Measurements from ENCODE around the gene ELF2. TPM values are rescaled to one million over a fixed set of nuclear protein-coding genes. Genes with fewer than 3 reads are reported as not detected.

Gene ELF2
- total RNA-seq = 48.7 and 57.9 TPM in 2 replicates

DNA sequence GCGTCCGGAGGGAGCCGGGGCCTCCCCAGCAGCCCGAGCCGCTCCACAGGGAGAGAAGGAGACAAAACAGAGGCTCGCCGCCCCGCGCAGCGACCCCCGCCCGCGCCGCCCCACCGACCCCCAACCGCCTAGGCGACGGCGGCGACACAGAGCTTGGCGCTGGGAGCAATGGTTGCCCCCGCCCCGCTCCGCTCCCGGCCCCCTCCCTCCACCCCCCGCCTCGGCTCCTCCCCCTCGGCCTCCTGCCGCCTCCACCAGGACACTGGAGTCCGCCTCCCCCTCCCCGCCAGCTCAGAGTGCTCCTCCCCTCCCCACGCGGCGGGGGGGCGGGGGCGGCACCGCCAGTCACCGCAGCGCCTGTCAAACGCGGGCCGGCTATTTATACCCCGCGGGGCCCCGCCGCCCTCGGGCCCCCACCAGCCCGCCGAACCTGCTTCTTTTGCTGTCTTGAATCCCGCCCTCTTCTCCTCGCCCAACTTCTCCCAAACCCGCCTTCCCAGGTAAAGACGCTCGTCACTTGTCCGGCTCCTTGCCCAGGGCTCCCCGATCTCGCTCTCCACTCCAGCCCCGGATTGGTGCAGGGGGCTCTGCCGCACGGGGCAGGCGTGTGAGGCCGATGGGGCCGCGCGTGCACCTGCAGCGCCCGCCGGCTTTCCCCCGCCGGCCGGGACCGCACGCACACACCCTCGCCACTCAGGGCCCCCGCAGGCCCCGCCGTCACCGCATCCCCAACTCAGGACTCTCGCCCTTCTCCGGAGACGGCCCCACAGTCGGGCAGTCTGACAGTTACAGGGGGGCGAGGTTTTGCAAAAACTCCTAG lies at the start of gene ELF2:
Gene ELF2, minus strand, starts transcription at position 170 of the 820 bp plus-strand sequence. CDS start 39,517 bp downstream, outside the sequence.
- Mint-ChIP-seq H3K4me1 (peaks cover 26% of the 10 kb centered on the region), H3K27me3 (no peaks in the 10 kb centered on the region), H3K9me3 (no peaks in the 10 kb centered on the region), H3K27ac (peak within 1 kb of the TSS; percentile 92), H3K4me3 (peak within 1 kb of the TSS; percentile 93), H3K36me3 (ENCODE audit: low read depth) (peaks cover 2% of the 10 kb centered on the region)
- ATAC-seq (ENCODE audit: low read depth) (peak; percentile 58), DNase-seq (peak; percentile 81)
- ChIA-PET CTCF (interaction anchor here (1.6 to 1.7 kb wide), 2 partner anchors 119 to 123 kb away, joined by 6 to 8 read pairs; partner anchors contain the start of gene NAA15), POLR2A (interaction anchor here (0.5 to 4.4 kb wide), 21 partner anchors 9 to 383 kb away, joined by 3 to 74 read pairs (median 7); partner anchors contain the start of genes NAA15, NDUFC1, NOCT and SETD7)
- intact Hi-C loops (cut with micrococcal nuclease) = loop anchor here (1.0 to 5.0 kb wide), 7 partner anchors 34 to 1348 kb away; partner anchors contain the start of genes ELMOD2 and NAA15
- TF ChIP-seq, protein P1, sequence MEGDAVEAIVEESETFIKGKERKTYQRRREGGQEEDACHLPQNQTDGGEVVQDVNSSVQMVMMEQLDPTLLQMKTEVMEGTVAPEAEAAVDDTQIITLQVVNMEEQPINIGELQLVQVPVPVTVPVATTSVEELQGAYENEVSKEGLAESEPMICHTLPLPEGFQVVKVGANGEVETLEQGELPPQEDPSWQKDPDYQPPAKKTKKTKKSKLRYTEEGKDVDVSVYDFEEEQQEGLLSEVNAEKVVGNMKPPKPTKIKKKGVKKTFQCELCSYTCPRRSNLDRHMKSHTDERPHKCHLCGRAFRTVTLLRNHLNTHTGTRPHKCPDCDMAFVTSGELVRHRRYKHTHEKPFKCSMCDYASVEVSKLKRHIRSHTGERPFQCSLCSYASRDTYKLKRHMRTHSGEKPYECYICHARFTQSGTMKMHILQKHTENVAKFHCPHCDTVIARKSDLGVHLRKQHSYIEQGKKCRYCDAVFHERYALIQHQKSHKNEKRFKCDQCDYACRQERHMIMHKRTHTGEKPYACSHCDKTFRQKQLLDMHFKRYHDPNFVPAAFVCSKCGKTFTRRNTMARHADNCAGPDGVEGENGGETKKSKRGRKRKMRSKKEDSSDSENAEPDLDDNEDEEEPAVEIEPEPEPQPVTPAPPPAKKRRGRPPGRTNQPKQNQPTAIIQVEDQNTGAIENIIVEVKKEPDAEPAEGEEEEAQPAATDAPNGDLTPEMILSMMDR (IDR thresholded peaks at IDR 0.05) = no peak

DNA sequence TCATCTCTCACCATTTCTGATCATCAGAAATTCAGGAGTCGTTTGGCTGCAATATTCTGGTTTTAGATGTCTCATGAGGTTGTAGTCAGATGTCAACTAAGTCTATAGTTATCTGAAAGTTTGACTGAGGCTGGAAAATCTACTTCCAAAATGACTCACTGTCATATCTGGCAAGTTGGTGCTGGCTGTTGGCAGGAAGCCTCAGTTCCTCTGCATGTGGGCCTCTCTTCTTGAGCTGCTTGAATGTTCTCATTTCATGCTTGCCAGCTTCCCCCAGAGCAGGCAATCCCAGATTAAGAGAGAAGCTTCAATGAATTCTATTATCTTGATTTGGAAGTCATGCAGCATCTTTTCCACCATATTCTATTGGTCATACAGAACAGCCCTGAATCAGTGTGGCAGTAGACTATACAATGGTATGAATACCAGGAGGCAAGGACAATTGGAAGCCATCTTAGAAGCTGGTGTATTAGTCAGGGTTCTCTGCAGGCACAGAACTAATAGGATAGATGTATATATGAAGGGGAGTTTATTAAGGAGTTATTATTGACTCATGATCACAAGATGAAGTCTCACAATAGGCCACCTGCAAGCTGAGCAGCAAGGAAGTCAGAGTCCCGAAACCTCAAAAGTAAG lies 46.8 kb upstream of the ELF2 start:
- POLR2A ChIA-PET = no interaction called here
- ATAC-seq (ENCODE audit: low read depth) (no peak), DNase-seq (no peak)
- TF ChIP-seq, protein P1 (IDR thresholded peaks at IDR 0.05) = no peak
- no peaks in the 10 kb centered on the region for H3K36me3 Mint-ChIP-seq (ENCODE audit: low read depth)
- H3K27me3 Mint-ChIP-seq = no peaks in the 10 kb centered on the region
- H3K4me1 Mint-ChIP-seq = peaks cover 7% of the 10 kb centered on the region
- intact Hi-C loops (cut with micrococcal nuclease) = no loop called here
- H3K9me3 Mint-ChIP-seq = no peaks in the 10 kb centered on the region
- no peak overlapping the region for H3K4me3 Mint-ChIP-seq
- CTCF ChIA-PET = interaction anchor here (0.7 to 1.3 kb wide), 2 partner anchors 72 to 193 kb away, joined by 3 read pairs; no protein-coding TSS in a partner anchor
- H3K27ac Mint-ChIP-seq = no peak overlapping the region

DNA sequence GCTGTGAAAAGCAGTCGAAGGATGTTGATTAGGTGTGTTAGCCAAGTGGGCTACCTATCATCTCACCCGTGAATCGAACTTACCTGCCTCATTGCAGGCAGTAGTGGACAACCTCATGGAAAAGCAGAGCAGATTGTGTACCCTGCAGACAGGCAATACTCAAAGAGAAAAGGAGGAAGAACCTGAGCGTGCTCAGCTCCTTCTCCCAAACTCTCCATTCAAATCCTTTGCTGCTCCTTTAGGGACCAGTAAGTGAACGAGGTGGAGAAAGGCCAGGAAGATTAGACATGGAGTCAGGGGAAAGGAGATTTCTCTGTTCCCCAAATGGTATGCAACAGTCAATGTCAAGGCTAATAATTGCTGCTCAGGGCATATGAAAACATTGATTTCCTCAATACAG lies 45.2 kb upstream of the ELF2 start:
- ATAC-seq (ENCODE audit: low read depth) (no peak), DNase-seq (no peak)
- no peaks in the 10 kb centered on the region for H3K9me3 Mint-ChIP-seq
- POLR2A ChIA-PET = no interaction called here
- no peak overlapping the region for H3K4me3 Mint-ChIP-seq
- H3K36me3 Mint-ChIP-seq (ENCODE audit: low read depth) = no peaks in the 10 kb centered on the region
- H3K4me1 Mint-ChIP-seq = peaks cover 7% of the 10 kb centered on the region
- intact Hi-C loops (cut with micrococcal nuclease) = no loop called here
- H3K27ac Mint-ChIP-seq = no peak overlapping the region
- H3K27me3 Mint-ChIP-seq = no peaks in the 10 kb centered on the region
- TF ChIP-seq, protein P1 (IDR thresholded peaks at IDR 0.05) = no peak
- CTCF ChIA-PET = no interaction called here

DNA sequence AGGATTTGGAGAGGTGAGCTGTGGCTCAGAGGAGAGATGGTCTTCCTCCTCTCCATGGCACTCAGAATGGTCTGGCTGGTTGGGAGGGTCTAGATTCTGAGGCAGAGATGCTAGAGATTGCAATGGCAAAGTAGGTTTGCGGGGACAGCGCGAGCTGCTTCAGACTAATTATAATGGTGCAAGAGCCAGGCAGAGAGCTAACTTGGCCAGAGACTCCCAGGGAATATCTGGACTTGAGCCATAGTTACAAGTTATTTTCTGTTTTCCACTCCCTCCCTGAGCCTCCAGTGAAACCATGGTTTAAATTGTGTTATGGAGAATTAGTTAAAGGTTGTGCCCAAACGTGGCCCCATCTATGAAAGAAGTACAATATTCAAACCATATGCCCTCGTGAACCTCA lies 44.7 kb upstream of the ELF2 start:
- no peaks in the 10 kb centered on the region for H3K9me3 Mint-ChIP-seq
- ChIA-PET POLR2A (no interaction called here), CTCF (no interaction called here)
- peaks cover 7% of the 10 kb centered on the region for H3K4me1 Mint-ChIP-seq
- ATAC-seq (ENCODE audit: low read depth) (no peak), DNase-seq (no peak)
- no peaks in the 10 kb centered on the region for H3K27me3 Mint-ChIP-seq
- no peak overlapping the region for H3K4me3 Mint-ChIP-seq
- intact Hi-C loops (cut with micrococcal nuclease) = no loop called here
- TF ChIP-seq, protein P1 (IDR thresholded peaks at IDR 0.05) = no peak
- no peaks in the 10 kb centered on the region for H3K36me3 Mint-ChIP-seq (ENCODE audit: low read depth)
- no peak overlapping the region for H3K27ac Mint-ChIP-seq
